K562 (cell line): ENCODE results near the gene TXNDC8. TPM values are rescaled to one million over a fixed set of nuclear protein-coding genes. Genes with fewer than 3 reads are reported as not detected.

Experiments used
- CHD1 ChIP-seq: fragments of 200-600 bp; sonication (generic); IDR thresholded peaks from one replicate; pipeline ENCODE4 v1.6.1; 2012; ENCODE audit warnings: mild to moderate bottlenecking, moderate library complexity, low read length, inconsistent platforms
- DACH1 ChIP-seq: fragments of 450-650 bp; IDR thresholded peaks from 2 replicates; pipeline ENCODE4 v1.6.1; 2018; ENCODE audit not compliant: partially characterized antibody
- GABPB2 ChIP-seq: fragments of 250-450 bp; sonication (Bioruptor Pico); conservative IDR thresholded peaks from 2 replicates; pipeline ENCODE4 v1.5.1; 2021; ENCODE audit warnings: mild to moderate bottlenecking
- JUN ChIP-seq, 2 experiments: sonication (generic) in 1 of 2; formaldehyde crosslinking in 1 of 2; IDR thresholded peaks; 2 replicates each; pipeline versions ENCODE4 v1.6.1 to v1.8.0; 2012 to 2022; ENCODE audit warnings: borderline replicate concordance in 2 of 2, mild to moderate bottlenecking in 2 of 2, improper control_type of control experiment in 1 of 2, low read depth in 1 of 2, low read length in 1 of 2, missing genetic modification reagents in 1 of 2
- L3MBTL2 ChIP-seq: fragments of 450-650 bp; IDR thresholded peaks from 2 replicates; pipeline ENCODE4 v1.6.1; 2016; ENCODE audit warnings: mild to moderate bottlenecking, moderate library complexity
- LCOR ChIP-seq: sonication (generic); formaldehyde crosslinking; IDR thresholded peaks from 2 replicates; pipeline ENCODE4 v1.8.0; 2022; ENCODE audit warnings: mild to moderate bottlenecking, missing genetic modification reagents
- MEF2D ChIP-seq: conservative IDR thresholded peaks from 2 replicates; pipeline ENCODE4 v1.6.1; 2016; ENCODE audit warnings: low read depth, missing genetic modification characterization, missing compliant biosample characterization
- NR2C2 ChIP-seq, 2 experiments: fragments of 200-800 bp in 1 of 2; sonication (Bioruptor generic) in 1 of 2; sonication (generic) in 1 of 2; formaldehyde crosslinking in 1 of 2; IDR thresholded peaks; 2 replicates each; pipeline versions ENCODE4 v1.6.1 to v1.8.0; 2016 to 2022; ENCODE audit warnings: mild to moderate bottlenecking in 1 of 2, missing compliant biosample characterization in 1 of 2, missing genetic modification characterization in 1 of 2, missing genetic modification reagents in 1 of 2
- RBM15 ChIP-seq: fragments of 200-400 bp; formaldehyde crosslinking; IDR thresholded peaks from 2 replicates; pipeline ENCODE4 v1.6.1; 2018; ENCODE audit warnings: mild to moderate bottlenecking, low read length, moderate library complexity; ENCODE audit not compliant: insufficient read depth
- STAG1 ChIP-seq: sonication (generic); formaldehyde crosslinking; IDR thresholded peaks from 2 replicates; pipeline ENCODE4 v1.5.0; 2020; ENCODE audit warnings: missing genetic modification reagents, borderline replicate concordance
- THRAP3 ChIP-seq: fragments of 450-650 bp; IDR thresholded peaks from 2 replicates; pipeline ENCODE4 v1.6.1; 2016; ENCODE audit warnings: mild to moderate bottlenecking, inconsistent platforms, borderline replicate concordance
- ZBTB7A ChIP-seq: IDR thresholded peaks from 2 replicates; pipeline ENCODE4 v1.6.1; 2011; ENCODE audit warnings: low read depth, mild to moderate bottlenecking, low read length, moderate library complexity, borderline replicate concordance; ENCODE audit not compliant: control insufficient read depth
- ZNF324 ChIP-seq: fragments of 250-450 bp; sonication (Bioruptor Pico); IDR thresholded peaks from 2 replicates; pipeline ENCODE4 v1.4.0; 2020; ENCODE audit warnings: mild to moderate bottlenecking
- ZNF696 ChIP-seq: fragments of 250-450 bp; sonication (Bioruptor Pico); conservative IDR thresholded peaks from 2 replicates; pipeline ENCODE4 v1.4.0; 2020; ENCODE audit warnings: mild to moderate bottlenecking, moderate library complexity
- polyA plus RNA-seq, 8 experiments: library from polyadenylated mRNA; depleted of rRNA in 4 of 8; stranded (reverse) in 5 of 8; unstranded in 3 of 8; fragments of >200 nt; fragmentation: Nextera tagmentation in 2 of 8; fragmentation: Illumina TruSeq in 1 of 8; extraction: Ambion mirVana in 2 of 8; extraction: Trizol in 1 of 8; gene quantifications; 2 replicates each; pipeline versions ENCODE4 v1.2.1 to v1.2.3, GENCODE V29; 2011 to 2014; ENCODE audit warnings: inconsistent platforms in 1 of 8, missing spikeins in 1 of 8
- total RNA-seq, 7 experiments: library from RNA; depleted of rRNA in 6 of 7; stranded (reverse); fragments of >200 nt in 6 of 7; fragmentation: Illumina TruSeq in 2 of 7; extraction: Trizol in 2 of 7; gene quantifications; 2 replicates each; pipeline versions ENCODE4 v1.2.1 to v1.2.3, GENCODE V29; 2011 to 2021; ENCODE audit warnings: low replicate concordance in 1 of 7
- TF ChIP-seq, protein P1 (sequence below): fragments of 250-450 bp; sonication (Bioruptor Pico); IDR thresholded peaks from 2 replicates; pipeline ENCODE4 v1.4.0; 2020; ENCODE audit warnings: mild to moderate bottlenecking, moderate library complexity
- TF ChIP-seq, protein P2 (sequence below): sonication (generic); formaldehyde crosslinking; IDR thresholded peaks from 2 replicates; pipeline ENCODE4 v1.8.0; 2023; ENCODE audit warnings: mild to moderate bottlenecking, missing genetic modification reagents
- TF ChIP-seq, protein P3 (sequence below): fragments of 250-450 bp; sonication (Bioruptor Pico); IDR thresholded peaks from 2 replicates; pipeline ENCODE4 v1.8.0; 2021; ENCODE audit warnings: moderate library complexity, mild to moderate bottlenecking, inconsistent platforms
- TF ChIP-seq, protein P4 (sequence below): fragments of 250-450 bp; sonication (Bioruptor Pico); IDR thresholded peaks from 2 replicates; pipeline ENCODE4 v1.8.0; 2022; ENCODE audit warnings: inconsistent platforms, mild to moderate bottlenecking, moderate library complexity, borderline replicate concordance

Gene TXNDC8
- total and polyA plus RNA-seq, 9 of the 15 experiments (the other 6 are each of a cell fraction or from before 2014, with no cell fraction given): not detected

DNA sequence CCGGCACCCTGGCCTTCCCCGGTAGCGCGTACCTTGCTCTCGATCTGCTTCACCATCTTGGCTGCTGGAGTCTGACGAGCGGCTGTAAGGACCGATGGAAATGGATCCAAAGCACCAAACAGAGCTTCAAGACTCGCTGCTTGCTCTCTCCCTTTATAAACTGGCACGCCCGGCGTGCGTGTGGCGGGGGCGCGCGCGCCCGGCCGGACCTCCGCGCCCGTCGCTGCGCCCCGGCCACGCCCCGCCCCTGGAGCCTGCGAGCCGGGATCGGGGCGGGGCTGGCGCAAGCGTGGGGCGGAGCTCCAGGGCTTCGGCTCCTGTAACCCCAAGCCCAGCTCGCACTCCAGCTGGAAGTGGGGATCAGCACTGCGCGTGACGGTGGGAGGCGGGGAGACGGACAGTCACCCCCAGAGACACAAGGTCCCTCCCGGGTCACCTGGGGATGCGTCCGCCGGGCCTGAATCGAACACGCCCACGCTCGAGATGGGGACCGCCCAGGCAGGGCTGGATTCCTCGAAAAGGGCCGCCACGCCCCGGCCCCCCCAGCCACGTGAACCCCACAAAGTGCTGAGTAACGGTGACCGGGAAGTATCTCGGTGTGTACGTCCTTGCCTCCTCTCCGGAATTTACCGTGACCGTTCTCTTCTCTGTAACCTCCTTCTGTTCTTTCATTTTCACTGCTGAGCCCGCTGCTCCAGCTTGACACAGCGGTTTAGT, 81.1 kb downstream of the TXNDC8 start, which contains the start of gene TXN (continued):
- TF ChIP-seq, protein P1, sequence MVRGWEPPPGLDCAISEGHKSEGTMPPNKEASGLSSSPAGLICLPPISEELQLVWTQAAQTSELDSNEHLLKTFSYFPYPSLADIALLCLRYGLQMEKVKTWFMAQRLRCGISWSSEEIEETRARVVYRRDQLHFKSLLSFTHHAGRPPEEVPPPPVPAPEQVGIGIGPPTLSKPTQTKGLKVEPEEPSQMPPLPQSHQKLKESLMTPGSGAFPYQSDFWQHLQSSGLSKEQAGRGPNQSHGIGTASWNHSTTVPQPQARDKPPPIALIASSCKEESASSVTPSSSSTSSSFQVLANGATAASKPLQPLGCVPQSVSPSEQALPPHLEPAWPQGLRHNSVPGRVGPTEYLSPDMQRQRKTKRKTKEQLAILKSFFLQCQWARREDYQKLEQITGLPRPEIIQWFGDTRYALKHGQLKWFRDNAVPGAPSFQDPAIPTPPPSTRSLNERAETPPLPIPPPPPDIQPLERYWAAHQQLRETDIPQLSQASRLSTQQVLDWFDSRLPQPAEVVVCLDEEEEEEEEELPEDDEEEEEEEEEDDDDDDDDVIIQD (CRISPR knock-in tag): no peak
- TF ChIP-seq DACH1: peak; percentile 86
- TF ChIP-seq LCOR: peak; percentile 65; the same call in 1 of the 2 replicates
- TF ChIP-seq GABPB2 (CRISPR knock-in tag): no peak
- TF ChIP-seq NR2C2 (CRISPR knock-in tag; IDR thresholded peaks at IDR 0.05): no peak; the same call in 1 of the 2 replicates
- TF ChIP-seq NR2C2 (tag; IDR thresholded peaks at IDR 0.05): peak; percentile 97
- no peak for TF ChIP-seq RBM15
- TF ChIP-seq, protein P2, sequence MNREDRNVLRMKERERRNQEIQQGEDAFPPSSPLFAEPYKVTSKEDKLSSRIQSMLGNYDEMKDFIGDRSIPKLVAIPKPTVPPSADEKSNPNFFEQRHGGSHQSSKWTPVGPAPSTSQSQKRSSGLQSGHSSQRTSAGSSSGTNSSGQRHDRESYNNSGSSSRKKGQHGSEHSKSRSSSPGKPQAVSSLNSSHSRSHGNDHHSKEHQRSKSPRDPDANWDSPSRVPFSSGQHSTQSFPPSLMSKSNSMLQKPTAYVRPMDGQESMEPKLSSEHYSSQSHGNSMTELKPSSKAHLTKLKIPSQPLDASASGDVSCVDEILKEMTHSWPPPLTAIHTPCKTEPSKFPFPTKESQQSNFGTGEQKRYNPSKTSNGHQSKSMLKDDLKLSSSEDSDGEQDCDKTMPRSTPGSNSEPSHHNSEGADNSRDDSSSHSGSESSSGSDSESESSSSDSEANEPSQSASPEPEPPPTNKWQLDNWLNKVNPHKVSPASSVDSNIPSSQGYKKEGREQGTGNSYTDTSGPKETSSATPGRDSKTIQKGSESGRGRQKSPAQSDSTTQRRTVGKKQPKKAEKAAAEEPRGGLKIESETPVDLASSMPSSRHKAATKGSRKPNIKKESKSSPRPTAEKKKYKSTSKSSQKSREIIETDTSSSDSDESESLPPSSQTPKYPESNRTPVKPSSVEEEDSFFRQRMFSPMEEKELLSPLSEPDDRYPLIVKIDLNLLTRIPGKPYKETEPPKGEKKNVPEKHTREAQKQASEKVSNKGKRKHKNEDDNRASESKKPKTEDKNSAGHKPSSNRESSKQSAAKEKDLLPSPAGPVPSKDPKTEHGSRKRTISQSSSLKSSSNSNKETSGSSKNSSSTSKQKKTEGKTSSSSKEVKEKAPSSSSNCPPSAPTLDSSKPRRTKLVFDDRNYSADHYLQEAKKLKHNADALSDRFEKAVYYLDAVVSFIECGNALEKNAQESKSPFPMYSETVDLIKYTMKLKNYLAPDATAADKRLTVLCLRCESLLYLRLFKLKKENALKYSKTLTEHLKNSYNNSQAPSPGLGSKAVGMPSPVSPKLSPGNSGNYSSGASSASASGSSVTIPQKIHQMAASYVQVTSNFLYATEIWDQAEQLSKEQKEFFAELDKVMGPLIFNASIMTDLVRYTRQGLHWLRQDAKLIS: no peak; the same call in 1 of the 2 replicates
- TF ChIP-seq ZBTB7A: 0 out of 2 replicates have a peak, but pooled peaks have one; percentile 35
- TF ChIP-seq THRAP3: no peak
- TF ChIP-seq, protein P3, sequence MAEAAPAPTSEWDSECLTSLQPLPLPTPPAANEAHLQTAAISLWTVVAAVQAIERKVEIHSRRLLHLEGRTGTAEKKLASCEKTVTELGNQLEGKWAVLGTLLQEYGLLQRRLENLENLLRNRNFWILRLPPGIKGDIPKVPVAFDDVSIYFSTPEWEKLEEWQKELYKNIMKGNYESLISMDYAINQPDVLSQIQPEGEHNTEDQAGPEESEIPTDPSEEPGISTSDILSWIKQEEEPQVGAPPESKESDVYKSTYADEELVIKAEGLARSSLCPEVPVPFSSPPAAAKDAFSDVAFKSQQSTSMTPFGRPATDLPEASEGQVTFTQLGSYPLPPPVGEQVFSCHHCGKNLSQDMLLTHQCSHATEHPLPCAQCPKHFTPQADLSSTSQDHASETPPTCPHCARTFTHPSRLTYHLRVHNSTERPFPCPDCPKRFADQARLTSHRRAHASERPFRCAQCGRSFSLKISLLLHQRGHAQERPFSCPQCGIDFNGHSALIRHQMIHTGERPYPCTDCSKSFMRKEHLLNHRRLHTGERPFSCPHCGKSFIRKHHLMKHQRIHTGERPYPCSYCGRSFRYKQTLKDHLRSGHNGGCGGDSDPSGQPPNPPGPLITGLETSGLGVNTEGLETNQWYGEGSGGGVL: no peak
- no peak for TF ChIP-seq ZNF696
- TF ChIP-seq JUN (IDR thresholded peaks at IDR 0.05; ENCODE audit: borderline replicate concordance, low read depth, low read length): no peak
- no peak for TF ChIP-seq JUN (CRISPR knock-in tag; IDR thresholded peaks at IDR 0.05; ENCODE audit: borderline replicate concordance)
- TF ChIP-seq, protein P4, sequence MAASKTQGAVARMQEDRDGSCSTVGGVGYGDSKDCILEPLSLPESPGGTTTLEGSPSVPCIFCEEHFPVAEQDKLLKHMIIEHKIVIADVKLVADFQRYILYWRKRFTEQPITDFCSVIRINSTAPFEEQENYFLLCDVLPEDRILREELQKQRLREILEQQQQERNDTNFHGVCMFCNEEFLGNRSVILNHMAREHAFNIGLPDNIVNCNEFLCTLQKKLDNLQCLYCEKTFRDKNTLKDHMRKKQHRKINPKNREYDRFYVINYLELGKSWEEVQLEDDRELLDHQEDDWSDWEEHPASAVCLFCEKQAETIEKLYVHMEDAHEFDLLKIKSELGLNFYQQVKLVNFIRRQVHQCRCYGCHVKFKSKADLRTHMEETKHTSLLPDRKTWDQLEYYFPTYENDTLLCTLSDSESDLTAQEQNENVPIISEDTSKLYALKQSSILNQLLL: no peak
- peak; percentile 96 for TF ChIP-seq L3MBTL2
- no peak; the same call in 1 of the 2 replicates for TF ChIP-seq MEF2D (tag)
- TF ChIP-seq ZNF324 (CRISPR knock-in tag): no peak
- TF ChIP-seq STAG1 (CRISPR knock-in tag): no peak
- TF ChIP-seq CHD1: no peak
